H9 (cell line): ENCODE data around the gene SLC46A2. TPM values are rescaled to one million over a fixed set of nuclear protein-coding genes. Genes with fewer than 3 reads are reported as not detected.

Source experiments
- DNase-seq: peaks from one replicate; pipeline ENCODE4 v3.0.0-alpha.2; 2017
- H2AFZ ChIP-seq: one replicate; pipeline ENCODE4 v1.6.1; 2013; ENCODE audit warnings: mild to moderate bottlenecking, low read length, control low read depth, moderate library complexity
- H2AK5ac ChIP-seq: 2 replicates; pipeline ENCODE4 v1.6.1; 2013; ENCODE audit warnings: low read length, control low read depth, mixed read lengths; ENCODE audit not compliant: insufficient read length
- H2BK120ac ChIP-seq: one replicate; pipeline ENCODE4 v1.6.1; 2013; ENCODE audit warnings: low read depth, mild to moderate bottlenecking, low read length, control low read depth, inconsistent platforms; ENCODE audit not compliant: poor library complexity, severe bottlenecking
- H2BK12ac ChIP-seq: 2 replicates; pipeline ENCODE4 v1.6.1; 2013; ENCODE audit warnings: low read length, control low read depth, mixed read lengths, low read depth; ENCODE audit not compliant: insufficient read length
- H2BK15ac ChIP-seq: 2 replicates; pipeline ENCODE4 v1.6.1; 2013; ENCODE audit warnings: low read depth, low read length, control low read depth
- H2BK20ac ChIP-seq: one replicate; pipeline ENCODE4 v1.6.1; 2013; ENCODE audit warnings: low read depth, mild to moderate bottlenecking, low read length, control low read depth, inconsistent platforms; ENCODE audit not compliant: poor library complexity, severe bottlenecking
- H2BK5ac ChIP-seq: 2 replicates; pipeline ENCODE4 v1.6.1; 2013; ENCODE audit warnings: low read length, control low read depth, mixed read lengths; ENCODE audit not compliant: insufficient read length
- H3K14ac ChIP-seq: 2 replicates; pipeline ENCODE4 v1.6.1; 2013; ENCODE audit warnings: low read length, control low read depth; ENCODE audit not compliant: insufficient read depth
- H3K18ac ChIP-seq: 2 replicates; pipeline ENCODE4 v1.6.1; 2013; ENCODE audit warnings: low read depth, mild to moderate bottlenecking, mixed read lengths, low read length, control low read depth; ENCODE audit not compliant: insufficient read length
- H3K23ac ChIP-seq: 2 replicates; pipeline ENCODE4 v1.6.1; 2013; ENCODE audit warnings: low read length, control low read depth, mixed read lengths, low read depth; ENCODE audit not compliant: insufficient read length
- H3K23me2 ChIP-seq: 2 replicates; pipeline ENCODE4 v1.6.1; 2013; ENCODE audit warnings: low read depth, mild to moderate bottlenecking, mixed read lengths, low read length, control low read depth; ENCODE audit not compliant: insufficient read length, poor library complexity, severe bottlenecking
- H3K27ac ChIP-seq: 2 replicates; pipeline ENCODE4 v1.5.1; 2013; ENCODE audit warnings: low read length, control low read depth, mixed read lengths, low read depth; ENCODE audit not compliant: insufficient read length
- H3K27me3 ChIP-seq: 2 replicates; pipeline ENCODE4 v1.6.1; 2013; ENCODE audit warnings: low read length, control low read depth, inconsistent platforms; ENCODE audit not compliant: insufficient read depth
- H3K4ac ChIP-seq: 2 replicates; pipeline ENCODE4 v1.6.1; 2013; ENCODE audit warnings: low read depth, mild to moderate bottlenecking, control low read depth, inconsistent platforms, low read length, moderate library complexity
- H3K4me1 ChIP-seq: 2 replicates; pipeline ENCODE4 v1.6.1; 2013; ENCODE audit warnings: low read length, control low read depth, inconsistent platforms; ENCODE audit not compliant: insufficient read depth
- H3K4me2 ChIP-seq: 2 replicates; pipeline ENCODE4 v1.6.1; 2013; ENCODE audit warnings: low read length, control low read depth, mixed read lengths; ENCODE audit not compliant: insufficient read length, insufficient read depth
- H3K56ac ChIP-seq: 2 replicates; pipeline ENCODE4 v1.6.1; 2013; ENCODE audit warnings: low read depth, mild to moderate bottlenecking, mixed read lengths, low read length, control low read depth; ENCODE audit not compliant: insufficient read length
- H3K79me1 ChIP-seq: 2 replicates; pipeline ENCODE4 v1.6.1; 2013; ENCODE audit warnings: low read depth, mild to moderate bottlenecking, moderate library complexity, low read length, control low read depth, inconsistent platforms; ENCODE audit not compliant: insufficient read depth, poor library complexity, severe bottlenecking
- H3K79me2 ChIP-seq: 2 replicates; pipeline ENCODE4 v1.6.1; 2013; ENCODE audit warnings: low read length, control low read depth, inconsistent platforms; ENCODE audit not compliant: insufficient read depth
- H3K9ac ChIP-seq: 2 replicates; pipeline ENCODE4 v1.6.1; 2013; ENCODE audit warnings: low read length, control low read depth, mixed read lengths; ENCODE audit not compliant: insufficient read length; ENCODE audit errors: extremely low read depth
- H3K9me3 ChIP-seq: one replicate; pipeline ENCODE4 v1.6.1; 2013; ENCODE audit warnings: low read depth, low read length, inconsistent platforms; ENCODE audit not compliant: control insufficient read depth
- H3T11ph ChIP-seq: one replicate; pipeline ENCODE4 v1.6.1; 2013; ENCODE audit warnings: mild to moderate bottlenecking, low read length, control low read depth, inconsistent platforms
- H4K20me1 ChIP-seq: one replicate; pipeline ENCODE4 v1.6.1; 2013; ENCODE audit not compliant: control insufficient read depth, insufficient read length, insufficient read depth
- H4K5ac ChIP-seq: 2 replicates; pipeline ENCODE4 v1.6.1; 2013; ENCODE audit warnings: low read depth, mild to moderate bottlenecking, mixed read lengths, low read length, control low read depth; ENCODE audit not compliant: insufficient read length
- H4K8ac ChIP-seq: replicated peaks from 2 replicates; pipeline ENCODE4 v1.6.1; 2013; ENCODE audit warnings: low read length, control low read depth, mixed read lengths, low read depth; ENCODE audit not compliant: insufficient read length
- H4K91ac ChIP-seq: 2 replicates; pipeline ENCODE4 v1.6.1; 2013; ENCODE audit warnings: low read depth, mild to moderate bottlenecking, moderate library complexity, mixed read lengths, low read length, control low read depth; ENCODE audit not compliant: insufficient read length
- H3K27ac Mint-ChIP-seq, 3 experiments: 2 replicates in 2 of 3; 3 replicates in 1 of 3; pipeline ENCODE4 v1.8.0; 2020 to 2021; ENCODE audit warnings: mixed read lengths in 3 of 3, mild to moderate bottlenecking in 1 of 3, moderate library complexity in 1 of 3
- H3K27me3 Mint-ChIP-seq: 2 replicates; pipeline ENCODE4 v1.8.0; 2021; ENCODE audit warnings: low read depth, mild to moderate bottlenecking, moderate library complexity, mixed read lengths
- H3K36me3 Mint-ChIP-seq, 3 experiments: 2 replicates in 2 of 3; 3 replicates in 1 of 3; pipeline ENCODE4 v1.8.0; 2020 to 2021; ENCODE audit warnings: low read depth in 3 of 3, mixed read lengths in 3 of 3; ENCODE audit not compliant: insufficient read depth in 1 of 3
- H3K4me1 Mint-ChIP-seq, 2 experiments: 2 replicates each; pipeline ENCODE4 v1.8.0; 2020; ENCODE audit warnings: mixed read lengths in 2 of 2
- H3K4me3 Mint-ChIP-seq, 2 experiments: 2 replicates in 1 of 2; 3 replicates in 1 of 2; pipeline ENCODE4 v1.8.0; 2020 to 2021; ENCODE audit warnings: mild to moderate bottlenecking in 2 of 2, mixed read lengths in 2 of 2, moderate library complexity in 1 of 2
- H3K9me3 Mint-ChIP-seq, 2 experiments: 2 replicates in 1 of 2; 3 replicates in 1 of 2; pipeline ENCODE4 v1.8.0; 2020; ENCODE audit warnings: mild to moderate bottlenecking in 2 of 2, mixed read lengths in 2 of 2, moderate library complexity in 1 of 2
- CTCF ChIP-seq: fragments of 200-600 bp; sonication (generic); conservative IDR thresholded peaks from 3 replicates; pipeline ENCODE4 v1.8.0; 2021; ENCODE audit warnings: antibody characterized with exemption, mild to moderate bottlenecking
- WGBS: extraction: QIAGEN DNeasy Blood & Tissue Kit; methylation state at CpG from one replicate; pipeline ENCODE4 v1.1.7; 2013; ENCODE audit warnings: missing lambda C conversion rate, low lambda C conversion rate, mixed read lengths; ENCODE audit not compliant: insufficient read length; ENCODE audit errors: extremely low coverage; 5-methylcytosine and 5-hydroxymethylcytosine counted together
- total RNA-seq: library from RNA; stranded (reverse); gene quantifications from 2 replicates; pipeline ENCODE4 v1.2.1, GENCODE V29; 2021

SLC46A2 gene
- total RNA-seq, 1 experiment from 2014 or later, result not detected

GRCh38 chr9:112905084-112905483, 14.4 kb upstream of the SLC46A2 start:
- Histone ChIP-seq H3K14ac (no peak overlapping the region), H4K5ac (no peak overlapping the region), H4K8ac (no peak overlapping the region), H2AK5ac (no peak overlapping the region), H3K79me1 (no peaks in the 10 kb centered on the region), H2BK12ac (no peak overlapping the region), H3K4me2 (no peak overlapping the region), H2BK15ac (no peak overlapping the region), H2BK20ac (no peak overlapping the region), H2AFZ (no peak overlapping the region), H3K79me2 (no peaks in the 10 kb centered on the region), H3K23me2 (no peaks in the 10 kb centered on the region), H3T11ph (no peak overlapping the region), H4K91ac (no peak overlapping the region), H3K4ac (no peak overlapping the region), H4K20me1 (no peaks in the 10 kb centered on the region), H3K9ac (no peak overlapping the region), H3K27ac (no peak overlapping the region), H2BK5ac (no peak overlapping the region), H3K18ac (no peak overlapping the region), H3K23ac (no peak overlapping the region), H3K27me3 (no peaks in the 10 kb centered on the region), H2BK120ac (no peak overlapping the region), H3K9me3 (no peaks in the 10 kb centered on the region), H3K4me1 (no peaks in the 10 kb centered on the region), H3K56ac (no peak overlapping the region)
- H3K27me3 Mint-ChIP-seq, result peaks cover 24% of the 10 kb centered on the region
- H3K4me3 Mint-ChIP-seq, result no peak overlapping the region
- 0 out of 4 replicates have a peak, but pooled peaks cover 0 to 2% of the 10 kb centered on the region in 2 experiments for H3K4me1 Mint-ChIP-seq
- H3K27ac Mint-ChIP-seq, result no peak overlapping the region
- H3K9me3 Mint-ChIP-seq, result peaks cover 0 to under 1% of the 10 kb centered on the region in 2 experiments; a peak in 1 of 5 replicates
- TF ChIP-seq CTCF, result no peak
- no peak for DNase-seq
- H3K36me3 Mint-ChIP-seq, result peaks cover 0 to 7% (median 0%) of the 10 kb centered on the region in 3 experiments; a peak in 2 of 7 replicates
- no CpG with 5 or more reads among the region's 4 CpGs for WGBS
